ENCODE results near the gene GABRB3. TPM values are rescaled to one million over a fixed set of nuclear protein-coding genes. Genes with fewer than 3 reads are reported as not detected.

GABRB3 gene
- total RNA-seq, 2 experiments from 2014 or later, result not detected

Other genes starting within 250 kb of the GABRB3 start
- gene GABRA5, start 94.0 kb upstream of the GABRB3 start, total RNA-seq, result not detected
- gene GABRG3, start 198.1 kb upstream of the GABRB3 start, total RNA-seq, result not detected

Data from activated CD8-positive, alpha-beta memory T cell treated with anti-CD3 and anti-CD28 coated beads for 36 hours (primary cell).